ENCODE data around the gene HELB. TPM values are rescaled to one million over a fixed set of nuclear protein-coding genes. Genes with fewer than 3 reads are reported as not detected.

HELB gene
- total RNA-seq, 1 experiment from 2014 or later, result 9.3 TPM

DNA sequence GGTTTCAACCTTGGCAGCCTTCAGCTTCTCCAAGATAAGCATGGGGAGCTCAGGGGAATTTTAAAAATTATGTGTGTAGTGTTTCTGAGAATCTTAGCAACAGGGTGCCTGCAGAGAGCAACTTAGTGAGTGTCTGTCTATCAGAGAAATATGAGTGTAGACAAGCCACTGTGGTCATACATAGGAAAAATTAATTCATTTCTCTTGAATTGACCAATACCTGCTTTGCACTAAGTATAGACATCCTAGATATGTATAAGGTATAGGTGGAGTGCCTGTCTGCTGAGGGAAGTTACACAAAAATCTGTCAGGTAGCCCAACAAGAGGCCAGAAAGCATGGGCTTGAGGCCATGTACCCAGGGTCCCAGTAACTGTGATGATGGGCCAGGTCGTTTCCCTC is 20.7 kb downstream of the HELB start:
- no TSS peak for BruUV-seq (replicated peaks)
- no peaks in the 10 kb centered on the region for H3K36me3 ChIP-seq (ENCODE audit: control insufficient read depth in 1 of 2, insufficient read depth in 2 of 2, low read length in 2 of 2)
- intact Hi-C loops (cut with micrococcal nuclease), result no loop called here
- no peaks in the 10 kb centered on the region for H3K79me2 ChIP-seq (ENCODE audit: insufficient read depth, low read length)
- ChIA-PET CTCF (no interaction called here), POLR2A (no interaction called here), RAD21 (ENCODE audit: low non-redundant PET in 1 of 2, low total read pairs in 2 of 2, uncharacterized antibody in 2 of 2, unreplicated experiment in 2 of 2) (no interaction called here)
- no peaks in the 10 kb centered on the region for H3K9me3 ChIP-seq (ENCODE audit: control insufficient read depth in 1 of 2, insufficient read depth in 1 of 2, low read depth in 1 of 2, low read length in 2 of 2)
- H3K27me3 ChIP-seq (ENCODE audit: insufficient read depth, low read length), result no peaks in the 10 kb centered on the region
- DNase-seq (ENCODE audit: low read depth, low spot score) (no peak), ATAC-seq (no peak)
- H3K9me2 ChIP-seq (ENCODE audit: insufficient read depth), result no peaks in the 10 kb centered on the region
- no peaks in the 10 kb centered on the region; the same call in 1 of the 2 replicates for H4K20me1 ChIP-seq (ENCODE audit: insufficient read depth)
- H3K4me2 ChIP-seq (ENCODE audit: low read length), result no peak overlapping the region
- no peak overlapping the region for H3K27ac ChIP-seq (ENCODE audit: low read depth, low read length)
- H3K9ac ChIP-seq (ENCODE audit: low read length), result no peak overlapping the region
- no peak for TF ChIP-seq EZH2 (IDR thresholded peaks at IDR 0.05)
- no peak for TF ChIP-seq EZH2phosphoT487 (IDR thresholded peaks at IDR 0.05; ENCODE audit: borderline replicate concordance)
- TF ChIP-seq, protein P1, sequence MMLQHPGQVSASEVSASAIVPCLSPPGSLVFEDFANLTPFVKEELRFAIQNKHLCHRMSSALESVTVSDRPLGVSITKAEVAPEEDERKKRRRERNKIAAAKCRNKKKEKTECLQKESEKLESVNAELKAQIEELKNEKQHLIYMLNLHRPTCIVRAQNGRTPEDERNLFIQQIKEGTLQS (IDR thresholded peaks at IDR 0.05), result no peak
- TF ChIP-seq, protein P2, sequence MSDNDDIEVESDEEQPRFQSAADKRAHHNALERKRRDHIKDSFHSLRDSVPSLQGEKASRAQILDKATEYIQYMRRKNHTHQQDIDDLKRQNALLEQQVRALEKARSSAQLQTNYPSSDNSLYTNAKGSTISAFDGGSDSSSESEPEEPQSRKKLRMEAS (IDR thresholded peaks at IDR 0.05), result no peak
- TF ChIP-seq CBX3 (IDR thresholded peaks at IDR 0.05; ENCODE audit: low read depth), result no peak
- no peak for TF ChIP-seq SRF (IDR thresholded peaks at IDR 0.05; ENCODE audit: low read depth)
- TF ChIP-seq EGR1 (IDR thresholded peaks at IDR 0.05; ENCODE audit: low read depth), result no peak
- TF ChIP-seq JUND (IDR thresholded peaks at IDR 0.05), result no peak
- TF ChIP-seq, protein P3, sequence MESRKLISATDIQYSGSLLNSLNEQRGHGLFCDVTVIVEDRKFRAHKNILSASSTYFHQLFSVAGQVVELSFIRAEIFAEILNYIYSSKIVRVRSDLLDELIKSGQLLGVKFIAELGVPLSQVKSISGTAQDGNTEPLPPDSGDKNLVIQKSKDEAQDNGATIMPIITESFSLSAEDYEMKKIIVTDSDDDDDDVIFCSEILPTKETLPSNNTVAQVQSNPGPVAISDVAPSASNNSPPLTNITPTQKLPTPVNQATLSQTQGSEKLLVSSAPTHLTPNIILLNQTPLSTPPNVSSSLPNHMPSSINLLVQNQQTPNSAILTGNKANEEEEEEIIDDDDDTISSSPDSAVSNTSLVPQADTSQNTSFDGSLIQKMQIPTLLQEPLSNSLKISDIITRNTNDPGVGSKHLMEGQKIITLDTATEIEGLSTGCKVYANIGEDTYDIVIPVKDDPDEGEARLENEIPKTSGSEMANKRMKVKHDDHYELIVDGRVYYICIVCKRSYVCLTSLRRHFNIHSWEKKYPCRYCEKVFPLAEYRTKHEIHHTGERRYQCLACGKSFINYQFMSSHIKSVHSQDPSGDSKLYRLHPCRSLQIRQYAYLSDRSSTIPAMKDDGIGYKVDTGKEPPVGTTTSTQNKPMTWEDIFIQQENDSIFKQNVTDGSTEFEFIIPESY (IDR thresholded peaks at IDR 0.05; ENCODE audit: extremely low read depth, insufficient replicate concordance, low read length), result no peak
- no peak for TF ChIP-seq TCF7L2 (IDR thresholded peaks at IDR 0.05; ENCODE audit: borderline replicate concordance, extremely low read depth, insufficient read depth, insufficient read length)
- no peak for TF ChIP-seq POLR2AphosphoS5 (IDR thresholded peaks at IDR 0.05; ENCODE audit: low read depth, low read length)
- no peak for TF ChIP-seq POLR2A (IDR thresholded peaks at IDR 0.05; ENCODE audit: borderline replicate concordance, extremely low read depth, insufficient read depth, insufficient read length)
- no peak for TF ChIP-seq ZFX (IDR thresholded peaks at IDR 0.05)
- TF ChIP-seq, protein P4, sequence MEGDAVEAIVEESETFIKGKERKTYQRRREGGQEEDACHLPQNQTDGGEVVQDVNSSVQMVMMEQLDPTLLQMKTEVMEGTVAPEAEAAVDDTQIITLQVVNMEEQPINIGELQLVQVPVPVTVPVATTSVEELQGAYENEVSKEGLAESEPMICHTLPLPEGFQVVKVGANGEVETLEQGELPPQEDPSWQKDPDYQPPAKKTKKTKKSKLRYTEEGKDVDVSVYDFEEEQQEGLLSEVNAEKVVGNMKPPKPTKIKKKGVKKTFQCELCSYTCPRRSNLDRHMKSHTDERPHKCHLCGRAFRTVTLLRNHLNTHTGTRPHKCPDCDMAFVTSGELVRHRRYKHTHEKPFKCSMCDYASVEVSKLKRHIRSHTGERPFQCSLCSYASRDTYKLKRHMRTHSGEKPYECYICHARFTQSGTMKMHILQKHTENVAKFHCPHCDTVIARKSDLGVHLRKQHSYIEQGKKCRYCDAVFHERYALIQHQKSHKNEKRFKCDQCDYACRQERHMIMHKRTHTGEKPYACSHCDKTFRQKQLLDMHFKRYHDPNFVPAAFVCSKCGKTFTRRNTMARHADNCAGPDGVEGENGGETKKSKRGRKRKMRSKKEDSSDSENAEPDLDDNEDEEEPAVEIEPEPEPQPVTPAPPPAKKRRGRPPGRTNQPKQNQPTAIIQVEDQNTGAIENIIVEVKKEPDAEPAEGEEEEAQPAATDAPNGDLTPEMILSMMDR (IDR thresholded peaks at IDR 0.05 in 2 of 3, conservative IDR thresholded peaks at IDR 0.05 in 1 of 3; ENCODE audit: borderline replicate concordance in 1 of 3, insufficient read depth in 1 of 3, low read depth in 2 of 3, low read length in 2 of 3), result no peak
- no peak for TF ChIP-seq CEBPB (IDR thresholded peaks at IDR 0.05; ENCODE audit: low read depth)
- no peak for TF ChIP-seq ELF1 (IDR thresholded peaks at IDR 0.05; ENCODE audit: borderline replicate concordance, low read depth)
- H3K4me1 ChIP-seq (ENCODE audit: control insufficient read depth in 1 of 2, insufficient read depth in 2 of 2, low read length in 2 of 2), result no peaks in the 10 kb centered on the region
- no peak overlapping the region for H3K4me3 ChIP-seq (replicated peaks in 1 of 2; ENCODE audit: low read depth in 1 of 2, low read length in 2 of 2)
- no peak overlapping the region for H2AFZ ChIP-seq (ENCODE audit: low read depth, low read length, poor library complexity, severe bottlenecking)

Measured in HCT116 (cell line).